HL-60 (cell line): ENCODE results near the gene MYL6B.

Experiments used
- DNase-seq, 2 experiments: peaks; one replicate each; pipeline ENCODE4 v3.0.0-alpha.2; 2010 to 2020; ENCODE audit warnings: low read depth in 1 of 2, low spot score in 1 of 2
- H3K27ac ChIP-seq: fragments of 250-450 bp; sonication (Bioruptor Pico); replicated peaks from 2 replicates; pipeline ENCODE4 v1.5.1; 2020; ENCODE audit warnings: mild to moderate bottlenecking, moderate library complexity
- H3K27me3 ChIP-seq: fragments of 250-450 bp; sonication (Bioruptor Pico); 2 replicates; pipeline ENCODE4 v1.5.1; 2021; ENCODE audit warnings: mild to moderate bottlenecking, moderate library complexity; ENCODE audit not compliant: insufficient read depth, poor library complexity, severe bottlenecking
- H3K4me3 ChIP-seq: replicated peaks from 2 replicates; pipeline ENCODE4 v1.5.1; 2011; ENCODE audit warnings: mild to moderate bottlenecking, control low read depth, low read length; ENCODE audit not compliant: insufficient read depth
- CTCF ChIP-seq: IDR thresholded peaks from one replicate; pipeline ENCODE4 v1.5.1; 2011; ENCODE audit warnings: low read length, control low read depth, inconsistent platforms; ENCODE audit not compliant: insufficient read depth
- GABPA ChIP-seq: IDR thresholded peaks from 2 replicates; pipeline ENCODE4 v1.6.1; 2012; ENCODE audit warnings: low read depth
- POLR2AphosphoS5 ChIP-seq: IDR thresholded peaks from 2 replicates; pipeline ENCODE4 v1.6.1; 2012; ENCODE audit warnings: low read depth
- SPI1 ChIP-seq: IDR thresholded peaks from 2 replicates; pipeline ENCODE4 v1.6.1; 2012; ENCODE audit warnings: low read depth, mild to moderate bottlenecking, borderline replicate concordance
- TF ChIP-seq, protein P1 (sequence below): IDR thresholded peaks from 2 replicates; pipeline ENCODE4 v1.6.1; 2012; ENCODE audit warnings: low read depth; ENCODE audit not compliant: insufficient replicate concordance

The MYL6B gene

GRCh38 chr12:56130876-56131275, 21.5 kb upstream of the MYL6B start:
- Histone ChIP-seq H3K27me3 (no peaks in the 10 kb centered on the region), H3K27ac (no peak overlapping the region), H3K4me3 (no peak overlapping the region)
- TF ChIP-seq, protein P1, sequence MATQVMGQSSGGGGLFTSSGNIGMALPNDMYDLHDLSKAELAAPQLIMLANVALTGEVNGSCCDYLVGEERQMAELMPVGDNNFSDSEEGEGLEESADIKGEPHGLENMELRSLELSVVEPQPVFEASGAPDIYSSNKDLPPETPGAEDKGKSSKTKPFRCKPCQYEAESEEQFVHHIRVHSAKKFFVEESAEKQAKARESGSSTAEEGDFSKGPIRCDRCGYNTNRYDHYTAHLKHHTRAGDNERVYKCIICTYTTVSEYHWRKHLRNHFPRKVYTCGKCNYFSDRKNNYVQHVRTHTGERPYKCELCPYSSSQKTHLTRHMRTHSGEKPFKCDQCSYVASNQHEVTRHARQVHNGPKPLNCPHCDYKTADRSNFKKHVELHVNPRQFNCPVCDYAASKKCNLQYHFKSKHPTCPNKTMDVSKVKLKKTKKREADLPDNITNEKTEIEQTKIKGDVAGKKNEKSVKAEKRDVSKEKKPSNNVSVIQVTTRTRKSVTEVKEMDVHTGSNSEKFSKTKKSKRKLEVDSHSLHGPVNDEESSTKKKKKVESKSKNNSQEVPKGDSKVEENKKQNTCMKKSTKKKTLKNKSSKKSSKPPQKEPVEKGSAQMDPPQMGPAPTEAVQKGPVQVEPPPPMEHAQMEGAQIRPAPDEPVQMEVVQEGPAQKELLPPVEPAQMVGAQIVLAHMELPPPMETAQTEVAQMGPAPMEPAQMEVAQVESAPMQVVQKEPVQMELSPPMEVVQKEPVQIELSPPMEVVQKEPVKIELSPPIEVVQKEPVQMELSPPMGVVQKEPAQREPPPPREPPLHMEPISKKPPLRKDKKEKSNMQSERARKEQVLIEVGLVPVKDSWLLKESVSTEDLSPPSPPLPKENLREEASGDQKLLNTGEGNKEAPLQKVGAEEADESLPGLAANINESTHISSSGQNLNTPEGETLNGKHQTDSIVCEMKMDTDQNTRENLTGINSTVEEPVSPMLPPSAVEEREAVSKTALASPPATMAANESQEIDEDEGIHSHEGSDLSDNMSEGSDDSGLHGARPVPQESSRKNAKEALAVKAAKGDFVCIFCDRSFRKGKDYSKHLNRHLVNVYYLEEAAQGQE, result no peak
- TF ChIP-seq POLR2AphosphoS5 (no peak), GABPA (no peak)
- no peak for DNase-seq

GRCh38 chr12:56134897-56135296, 17.5 kb upstream of the MYL6B start:
- Histone ChIP-seq H3K27me3 (no peaks in the 10 kb centered on the region), H3K4me3 (no peak overlapping the region), H3K27ac (no peak overlapping the region)
- no peak for TF ChIP-seq SPI1
- no peak for TF ChIP-seq GABPA
- TF ChIP-seq, protein P1, result no peak
- no peak for TF ChIP-seq CTCF
- TF ChIP-seq POLR2AphosphoS5, result no peak
- DNase-seq, result no peak

GRCh38 chr12:56137853-56138571, 14.4 kb upstream of the MYL6B start:
- Histone ChIP-seq H3K27me3 (no peaks in the 10 kb centered on the region), H3K27ac (no peak overlapping the region), H3K4me3 (no peak overlapping the region)
- TF ChIP-seq SPI1 (no peak), GABPA (no peak), POLR2AphosphoS5 (no peak), CTCF (no peak)
- TF ChIP-seq, protein P1, result no peak
- no peak for DNase-seq
